Brain pericyte (primary cell): Measurements from ENCODE around the gene C19orf44.
"Not testable (repeated sequence)": the region's sequence is repeated elsewhere in the genome, so short reads cannot be mapped to it uniquely, and the experiment has no call there.

Source experiments
- DNase-seq: peaks from one replicate; pipeline ENCODE4 v3.0.0-alpha.2; 2012; ENCODE audit warnings: low read depth, low spot score

The C19orf44 gene

GRCh38 chr19:16535381-16535780 is 39.2 kb downstream of the C19orf44 start:
- DNase-seq, result no peak

GRCh38 chr19:16536130-16536529 is 39.9 kb downstream of the C19orf44 start:
- no peak for DNase-seq

DNA sequence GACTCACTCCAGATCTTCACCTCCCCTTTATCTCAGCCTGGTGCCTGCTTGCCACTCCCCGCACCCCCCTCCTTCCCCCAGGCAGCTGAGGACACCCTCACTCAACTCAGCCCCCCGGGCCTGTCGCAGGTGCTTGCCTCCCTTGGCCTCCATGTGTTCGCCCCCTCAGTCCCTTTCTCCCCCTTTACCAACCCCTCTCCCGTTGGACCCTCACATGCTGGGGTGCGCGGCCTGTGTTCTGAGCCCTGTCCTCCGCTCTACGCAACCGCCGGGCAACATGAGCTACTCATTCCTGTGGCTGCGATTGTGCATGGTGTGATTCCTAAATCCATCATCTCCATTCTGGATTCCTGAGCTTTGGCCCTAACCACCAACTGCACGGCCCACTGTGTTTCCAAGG is 40.9 kb downstream of the C19orf44 start:
- DNase-seq, result no peak

DNA sequence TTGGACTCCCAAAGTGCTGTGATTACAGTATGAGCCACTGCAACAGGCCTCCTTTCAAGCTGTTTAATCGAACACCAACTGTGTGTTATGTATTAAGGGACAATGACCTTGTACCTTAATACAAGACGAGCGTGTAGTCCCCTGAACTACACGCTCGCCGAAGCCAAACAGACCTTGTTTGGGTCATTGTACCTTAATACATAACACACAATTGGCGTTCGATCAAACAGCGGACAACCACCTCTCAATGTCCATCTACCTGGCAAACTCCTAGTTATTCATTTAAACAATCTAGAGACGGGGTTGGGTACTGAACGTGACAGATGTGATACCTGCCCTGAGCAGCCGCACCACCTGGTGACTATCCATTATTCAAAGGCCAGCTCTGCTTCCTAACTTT is 44.8 kb downstream of the C19orf44 start:
- DNase-seq, result no peak

DNA sequence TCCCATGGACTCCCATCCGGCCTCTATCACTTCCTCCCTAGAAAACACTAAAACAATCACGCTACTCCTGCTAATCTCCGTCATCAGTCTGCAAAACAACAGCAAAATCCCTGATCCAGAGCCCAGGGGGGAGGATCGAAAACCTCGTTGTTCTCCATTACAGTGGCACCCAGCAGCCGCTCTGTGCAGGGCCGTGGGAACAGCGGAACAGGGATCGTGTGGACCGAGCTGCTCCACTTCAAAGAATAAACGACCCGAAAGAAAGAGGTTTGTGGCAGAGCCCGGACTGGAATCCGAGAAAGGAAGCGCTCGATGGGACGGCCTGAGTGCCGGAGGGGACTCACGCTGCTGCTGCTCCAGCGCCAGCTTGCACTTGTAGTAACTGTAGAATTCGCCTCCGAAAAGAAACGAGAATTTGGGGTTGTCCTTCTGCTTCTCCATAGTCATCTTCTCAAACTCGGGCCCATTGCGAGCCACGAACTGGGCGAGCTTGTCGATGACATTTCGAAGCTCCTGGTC is 45.4 kb downstream of the C19orf44 start:
- no peak for DNase-seq

GRCh38 chr19:16542045-16542909 is 46.1 kb downstream of the C19orf44 start, which contains the start of gene CHERP:
TSS of gene CHERP (minus strand) at chr19:16542437. CDS start at chr19:16542378, 59 bp downstream.
- peak; percentile 70 for DNase-seq

DNA sequence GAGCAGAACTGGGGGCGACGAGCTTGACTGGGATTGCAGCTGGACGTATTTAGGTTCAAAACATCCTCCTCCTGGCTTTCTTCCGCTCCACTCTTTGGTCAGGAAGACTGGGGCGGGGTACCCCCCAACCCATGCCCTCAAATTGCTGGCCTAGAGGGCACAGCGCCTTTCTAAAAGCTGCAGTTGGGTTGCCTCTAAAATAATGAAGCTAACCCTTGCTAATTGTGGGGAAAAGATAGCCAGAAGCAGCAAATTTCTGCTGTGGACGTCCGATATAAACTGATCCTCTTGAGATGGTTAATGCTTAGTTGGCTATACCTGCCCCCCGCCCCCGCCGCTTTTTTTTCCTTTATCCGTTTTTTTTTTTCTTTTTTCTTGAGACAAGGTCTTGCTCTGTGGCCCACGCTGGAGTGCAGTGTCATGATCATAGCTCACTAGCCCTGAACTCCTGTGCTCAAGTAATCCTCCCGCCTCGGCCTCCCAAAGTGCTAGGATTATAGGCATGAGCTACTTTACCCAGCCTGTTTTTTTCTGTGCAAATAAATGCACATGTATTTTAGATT is 46.8 kb downstream of the C19orf44 start:
- no peak for DNase-seq

DNA sequence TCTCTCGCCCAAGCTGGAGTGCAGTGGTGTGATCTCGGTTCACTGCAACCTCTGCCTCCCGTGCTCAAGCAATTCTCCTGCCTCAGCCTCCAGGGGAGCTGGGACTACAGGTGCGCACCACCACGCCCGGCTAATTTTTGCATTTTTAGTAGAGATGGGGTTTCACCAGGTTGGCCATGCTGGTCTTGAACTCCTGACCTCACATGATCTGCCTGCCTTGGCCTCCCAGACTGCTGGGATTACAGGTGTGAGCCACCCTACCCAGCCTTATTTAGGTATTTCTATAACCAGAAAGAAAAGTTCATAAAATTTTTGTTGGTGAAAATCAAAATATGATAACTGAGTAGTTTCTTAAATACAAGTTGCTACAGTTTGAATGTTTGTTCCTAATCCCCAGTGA is 47.5 kb downstream of the C19orf44 start:
- not testable (repeated sequence) for DNase-seq

DNA sequence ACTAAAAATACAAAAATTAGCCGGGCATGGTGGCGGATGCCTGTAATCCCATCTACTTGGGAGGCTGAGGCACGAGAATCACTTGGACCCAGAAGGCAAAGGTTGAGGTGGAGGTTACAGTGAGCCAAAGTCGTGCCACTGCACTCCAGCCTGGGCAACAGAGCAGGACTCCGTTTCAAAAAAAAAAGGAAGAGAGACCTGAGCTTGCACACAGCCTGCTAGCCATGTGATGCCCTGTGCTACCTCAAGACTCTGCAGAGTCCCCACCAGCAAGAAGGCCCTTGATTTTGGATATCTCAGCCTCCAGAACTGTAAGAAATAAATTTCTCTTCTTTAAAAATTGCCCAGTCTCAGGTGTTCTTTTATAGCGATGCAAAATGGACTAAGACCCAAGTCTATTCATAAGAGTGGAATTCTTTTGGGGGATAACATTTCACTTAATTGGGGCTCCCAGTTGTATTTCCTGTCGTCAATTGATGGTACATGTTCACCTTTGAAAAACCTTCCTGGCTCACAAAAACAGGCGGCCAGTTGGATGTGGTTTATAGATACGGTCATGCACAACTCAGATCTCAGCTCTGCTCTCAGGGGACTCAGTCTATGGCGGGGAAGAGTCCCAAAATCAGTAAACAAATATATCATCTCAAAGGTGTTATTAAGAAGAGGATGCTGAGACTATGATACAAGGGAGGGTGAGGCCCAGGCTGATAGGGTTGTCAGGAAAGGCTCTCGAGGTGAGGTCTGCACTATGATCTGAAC is 48.5 kb downstream of the C19orf44 start:
- DNase-seq, result no peak

DNA sequence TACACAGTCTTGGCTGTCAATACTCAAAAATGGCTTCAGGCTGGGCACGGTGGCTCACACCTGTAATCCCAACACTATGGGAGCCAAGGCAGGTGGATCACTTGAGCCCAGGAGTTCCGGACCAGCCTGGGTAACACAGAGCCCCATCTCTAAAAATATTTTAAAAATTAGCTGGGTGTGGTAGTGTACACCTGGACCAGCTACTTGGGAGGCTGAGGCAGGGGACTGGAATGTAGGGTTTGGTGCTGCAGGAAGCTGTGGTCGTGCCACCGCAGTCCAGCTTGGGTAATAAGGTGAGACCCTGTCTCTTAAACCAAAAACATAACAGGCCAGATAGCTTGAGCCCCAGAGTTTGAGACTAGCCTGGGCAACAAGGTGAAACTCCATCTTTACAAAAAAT is 52.8 kb downstream of the C19orf44 start:
- DNase-seq, result no peak

GRCh38 chr19:16551902-16552301 is 55.7 kb downstream of the C19orf44 start:
- DNase-seq, result not testable (repeated sequence)

DNA sequence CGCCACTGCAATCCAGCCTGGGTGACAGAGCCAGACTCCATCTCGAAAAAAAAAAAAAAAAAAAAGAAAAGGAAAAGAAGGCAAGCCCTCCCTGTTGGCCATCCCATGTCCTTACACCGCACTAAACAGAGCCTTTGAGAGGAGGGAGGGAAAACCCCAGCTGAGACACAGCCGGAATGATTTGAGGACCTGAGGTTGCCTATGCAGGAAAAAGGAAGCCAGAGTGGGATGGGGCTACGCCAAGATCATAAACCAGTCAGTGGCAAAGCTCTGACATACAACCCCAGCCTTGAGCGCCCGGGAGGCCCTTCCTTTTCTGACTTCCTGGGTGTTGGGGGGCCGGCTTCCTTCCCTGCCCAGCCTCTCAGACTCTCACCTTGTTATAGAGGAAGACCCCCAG is 58.6 kb downstream of the C19orf44 start:
- DNase-seq, result no peak

DNA sequence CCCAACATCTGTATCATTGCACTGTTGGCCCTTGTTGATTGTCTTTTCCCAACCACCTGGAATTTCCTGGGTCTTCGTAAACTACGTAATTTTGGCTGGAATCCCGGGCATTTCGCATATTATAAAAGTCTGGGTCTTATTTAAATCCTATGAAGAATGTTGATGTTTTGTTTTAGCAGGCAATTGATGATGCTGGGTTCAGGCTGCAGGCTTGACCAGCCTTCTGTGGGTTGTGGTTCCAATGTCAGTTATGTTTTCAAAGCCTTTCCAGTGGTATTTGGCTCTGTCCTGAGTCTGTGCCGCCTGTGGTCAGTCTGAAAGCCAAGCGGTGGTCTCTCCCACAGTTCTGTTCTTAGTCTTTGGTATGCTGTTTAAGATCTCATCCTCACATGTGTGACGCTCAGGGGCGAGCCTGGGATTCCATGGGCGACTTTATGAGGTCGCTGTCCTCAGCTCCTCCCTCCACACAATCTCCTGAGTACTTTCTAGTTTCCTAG is 63.6 kb downstream of the C19orf44 start:
- no peak for DNase-seq

- no peak for DNase-seq
Measured at GRCh38 chr19:16561382-16561781, 65.2 kb downstream of the C19orf44 start.

DNA sequence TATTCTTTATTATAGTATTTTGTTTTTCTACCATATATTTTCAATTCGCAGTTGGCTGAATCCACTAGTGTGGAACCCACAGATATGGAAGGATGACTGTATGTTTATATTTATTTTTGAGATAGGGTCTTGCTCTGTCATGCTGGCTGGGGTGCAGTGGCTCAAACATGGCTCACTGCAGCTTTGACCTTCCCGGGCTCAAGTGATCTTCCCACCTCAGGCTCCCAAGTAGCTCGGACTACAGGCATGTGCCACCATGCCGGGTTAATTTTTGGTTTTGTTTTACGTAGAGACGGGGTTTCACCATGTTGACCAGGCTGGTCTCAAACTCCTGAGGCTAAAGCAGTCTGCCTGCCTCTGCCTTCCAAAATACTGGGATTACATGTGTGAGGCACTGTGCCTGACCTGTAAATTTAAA is 66.4 kb downstream of the C19orf44 start:
- no peak for DNase-seq

GRCh38 chr19:16564842-16565241 is 68.6 kb downstream of the C19orf44 start:
- no peak for DNase-seq

DNA sequence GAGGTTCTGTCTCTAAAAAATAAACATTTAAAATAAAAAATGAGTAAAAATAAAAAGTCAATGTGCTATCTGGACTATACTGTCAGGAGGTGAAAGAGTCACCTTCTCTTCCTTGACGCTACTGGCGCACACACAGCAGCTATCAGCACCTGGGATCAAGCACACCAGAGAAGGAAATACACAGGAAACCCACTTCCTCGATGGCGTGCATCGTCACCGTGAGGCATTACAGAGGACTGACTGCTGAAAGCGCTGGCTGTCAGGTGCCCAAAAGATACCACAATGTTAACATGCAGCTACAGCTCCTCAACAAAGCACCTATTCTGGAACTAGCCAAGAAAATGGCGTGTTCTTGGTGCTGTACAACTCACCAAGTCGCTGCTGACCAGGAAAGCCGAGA is 70.0 kb downstream of the C19orf44 start:
- DNase-seq, result no peak

DNA sequence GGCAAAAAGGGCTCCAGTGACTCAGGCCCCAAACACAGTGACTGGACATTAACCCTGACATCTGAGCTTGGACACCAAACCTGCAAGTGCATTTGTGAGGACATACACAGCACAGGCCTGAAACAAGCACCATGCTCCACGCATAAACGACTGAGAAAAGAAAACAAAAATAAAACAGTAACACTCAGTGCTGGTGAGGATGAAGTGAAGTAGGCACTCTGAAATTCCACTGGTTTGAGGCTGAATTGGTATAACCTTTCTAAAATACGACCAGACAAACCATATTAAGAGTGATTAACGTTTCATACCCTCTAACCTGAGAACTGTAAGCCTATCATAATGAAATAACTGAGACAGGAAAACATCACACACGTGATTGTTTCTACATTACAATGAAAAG is 70.5 kb downstream of the C19orf44 start:
- DNase-seq, result no peak

- DNase-seq, result no peak
Measured at GRCh38 chr19:16569609-16570320, 73.6 kb downstream of the C19orf44 start.
